Measurements from ENCODE around the gene TMEM141.

DNA sequence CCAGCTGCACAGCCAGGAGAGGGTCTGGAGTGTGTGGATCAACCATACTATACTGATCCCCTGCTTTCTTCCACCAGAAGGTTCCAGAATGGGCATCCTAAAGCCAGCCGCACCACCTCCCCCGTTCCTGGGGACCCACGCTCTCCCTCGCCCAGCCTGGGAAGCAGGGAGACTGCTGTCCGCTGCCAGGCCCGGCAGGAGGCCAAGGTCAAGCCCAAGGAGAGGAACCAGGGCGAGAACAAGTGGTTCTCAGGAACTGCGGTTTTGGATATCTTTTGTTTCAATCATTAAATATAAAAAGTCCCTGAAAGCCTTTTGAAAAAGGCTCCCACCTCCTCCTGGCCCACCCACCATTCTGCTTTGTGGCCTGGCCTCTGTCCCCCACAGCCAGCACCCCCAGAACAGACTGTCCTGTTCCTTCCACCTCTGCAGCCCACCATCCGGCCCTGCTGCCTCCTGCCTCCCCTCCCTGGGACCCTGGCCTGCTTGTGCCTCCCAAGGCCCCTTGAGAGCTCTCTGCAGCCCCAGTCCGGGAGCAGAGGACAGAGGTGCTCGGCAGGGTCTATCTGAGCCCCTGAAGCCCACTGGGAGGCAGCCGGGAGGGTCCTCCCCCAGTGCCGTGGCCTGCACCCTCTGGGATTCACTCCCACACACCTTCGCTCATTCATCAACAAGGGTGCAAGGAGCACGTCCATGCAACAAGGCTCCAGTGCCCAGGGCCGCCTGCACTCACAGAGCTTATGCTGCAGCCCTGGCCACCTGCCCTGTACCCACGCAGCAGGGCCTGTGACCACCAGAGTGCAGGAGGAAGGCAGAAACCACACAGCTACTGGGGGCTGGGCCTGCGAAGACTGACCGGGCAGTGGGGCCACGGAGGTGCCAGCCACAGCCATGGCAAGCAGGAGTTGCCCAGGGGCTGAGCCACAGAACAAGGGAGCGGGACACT is 42.2 kb upstream of the TMEM141 start:
- no peak for TF ChIP-seq POLR2AphosphoS5 (IDR thresholded peaks at IDR 0.05; ENCODE audit: low read length)
- TF ChIP-seq, protein P1, sequence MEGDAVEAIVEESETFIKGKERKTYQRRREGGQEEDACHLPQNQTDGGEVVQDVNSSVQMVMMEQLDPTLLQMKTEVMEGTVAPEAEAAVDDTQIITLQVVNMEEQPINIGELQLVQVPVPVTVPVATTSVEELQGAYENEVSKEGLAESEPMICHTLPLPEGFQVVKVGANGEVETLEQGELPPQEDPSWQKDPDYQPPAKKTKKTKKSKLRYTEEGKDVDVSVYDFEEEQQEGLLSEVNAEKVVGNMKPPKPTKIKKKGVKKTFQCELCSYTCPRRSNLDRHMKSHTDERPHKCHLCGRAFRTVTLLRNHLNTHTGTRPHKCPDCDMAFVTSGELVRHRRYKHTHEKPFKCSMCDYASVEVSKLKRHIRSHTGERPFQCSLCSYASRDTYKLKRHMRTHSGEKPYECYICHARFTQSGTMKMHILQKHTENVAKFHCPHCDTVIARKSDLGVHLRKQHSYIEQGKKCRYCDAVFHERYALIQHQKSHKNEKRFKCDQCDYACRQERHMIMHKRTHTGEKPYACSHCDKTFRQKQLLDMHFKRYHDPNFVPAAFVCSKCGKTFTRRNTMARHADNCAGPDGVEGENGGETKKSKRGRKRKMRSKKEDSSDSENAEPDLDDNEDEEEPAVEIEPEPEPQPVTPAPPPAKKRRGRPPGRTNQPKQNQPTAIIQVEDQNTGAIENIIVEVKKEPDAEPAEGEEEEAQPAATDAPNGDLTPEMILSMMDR (IDR thresholded peaks at IDR 0.05 in 2 of 3, conservative IDR thresholded peaks at IDR 0.05 in 1 of 3; ENCODE audit: control insufficient read depth in 2 of 3, extremely low read depth in 1 of 3, insufficient read depth in 1 of 3, low read depth in 3 of 3, low read length in 3 of 3): no peak
- TF ChIP-seq JUNB (IDR thresholded peaks at IDR 0.05): no peak
- TF ChIP-seq, protein P2, sequence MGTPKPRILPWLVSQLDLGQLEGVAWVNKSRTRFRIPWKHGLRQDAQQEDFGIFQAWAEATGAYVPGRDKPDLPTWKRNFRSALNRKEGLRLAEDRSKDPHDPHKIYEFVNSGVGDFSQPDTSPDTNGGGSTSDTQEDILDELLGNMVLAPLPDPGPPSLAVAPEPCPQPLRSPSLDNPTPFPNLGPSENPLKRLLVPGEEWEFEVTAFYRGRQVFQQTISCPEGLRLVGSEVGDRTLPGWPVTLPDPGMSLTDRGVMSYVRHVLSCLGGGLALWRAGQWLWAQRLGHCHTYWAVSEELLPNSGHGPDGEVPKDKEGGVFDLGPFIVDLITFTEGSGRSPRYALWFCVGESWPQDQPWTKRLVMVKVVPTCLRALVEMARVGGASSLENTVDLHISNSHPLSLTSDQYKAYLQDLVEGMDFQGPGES (IDR thresholded peaks at IDR 0.05): no peak
- TF ChIP-seq CHD4 (IDR thresholded peaks at IDR 0.05): no peak
- no peak for TF ChIP-seq NBN (IDR thresholded peaks at IDR 0.05)
- no peak for TF ChIP-seq POLR2A (IDR thresholded peaks at IDR 0.05; ENCODE audit: low read depth, low read length)
- TF ChIP-seq RELA (IDR thresholded peaks at IDR 0.05; ENCODE audit: borderline replicate concordance, partially characterized antibody): no peak
- TF ChIP-seq MEF2B (IDR thresholded peaks at IDR 0.05; ENCODE audit: partially characterized antibody, poor library complexity, severe bottlenecking): no peak
